ENCODE results near the gene TANK. TPM values are rescaled to one million over a fixed set of nuclear protein-coding genes. Genes with fewer than 3 reads are reported as not detected.

The TANK gene
- total and polyA plus RNA-seq, 2 of the 13 experiments (the other 11 are each of a cell fraction or from before 2014, with no cell fraction given), result 66.9 to 96.1 TPM

- TF ChIP-seq ZBTB49 (CRISPR knock-in tag; IDR thresholded peaks at IDR 0.05; ENCODE audit: borderline replicate concordance), result no peak
- no peak for TF ChIP-seq ZNF260 (CRISPR knock-in tag; IDR thresholded peaks at IDR 0.05; ENCODE audit: borderline replicate concordance, low read depth)
- TF ChIP-seq ZNF609 (CRISPR knock-in tag; IDR thresholded peaks at IDR 0.05; ENCODE audit: borderline replicate concordance), result peak; percentile 75
- TF ChIP-seq ZBTB7B (CRISPR knock-in tag; IDR thresholded peaks at IDR 0.05), result peak; percentile 57; the same call in 1 of the 2 replicates
- TF ChIP-seq ZNF781 (CRISPR knock-in tag; IDR thresholded peaks at IDR 0.05; ENCODE audit: borderline replicate concordance, not compliant biosample characterization), result no peak
- no peak for TF ChIP-seq ZNF569 (CRISPR knock-in tag; IDR thresholded peaks at IDR 0.05; ENCODE audit: borderline replicate concordance)
- no peak for TF ChIP-seq RBM39 (IDR thresholded peaks at IDR 0.05; ENCODE audit: low read depth, low read length, poor library complexity, severe bottlenecking)
- no peak for TF ChIP-seq PHF5A (CRISPR knock-in tag; IDR thresholded peaks at IDR 0.05; ENCODE audit: low read depth, unreplicated experiment)
- TF ChIP-seq ZBTB1 (CRISPR knock-in tag; IDR thresholded peaks at IDR 0.05; ENCODE audit: borderline replicate concordance), result no peak
- TF ChIP-seq ZNF20 (CRISPR knock-in tag; IDR thresholded peaks at IDR 0.05), result no peak
- TF ChIP-seq GATAD1 (CRISPR knock-in tag; IDR thresholded peaks at IDR 0.05), result no peak
- TF ChIP-seq CENPT (CRISPR knock-in tag; IDR thresholded peaks at IDR 0.05; ENCODE audit: low read depth), result no peak
- TF ChIP-seq AHR (CRISPR knock-in tag; IDR thresholded peaks at IDR 0.05), result no peak
- TF ChIP-seq NR1H2 (CRISPR knock-in tag; IDR thresholded peaks at IDR 0.05; ENCODE audit: borderline replicate concordance, low read depth), result no peak
- TF ChIP-seq SNAPC4 (CRISPR knock-in tag; IDR thresholded peaks at IDR 0.05), result no peak
- no peak for TF ChIP-seq ZNF160 (CRISPR knock-in tag; IDR thresholded peaks at IDR 0.05)
These were observed 44.4 kb upstream of the TANK start (continued) for GRCh38 chr2:161115605-161116380.

Data from HepG2 (cell line).